BJ (cell line): ENCODE measurements around the gene PRPF38A. TPM values are rescaled to one million over a fixed set of nuclear protein-coding genes. Genes with fewer than 3 reads are reported as not detected.

Source experiments
- CTCF ChIA-PET: fragments of 350-600 bp; formaldehyde crosslinking; extraction: SDS; loops from one replicate; lab custom pipeline; 2021; ENCODE audit warnings: antibody characterized with exemption, inconsistent platforms; lab: Yijun Ruan, JAX
- POLR2A ChIA-PET: fragments of 300-600 bp; sonication (Branson Sonifier 250); formaldehyde crosslinking; extraction: SDS; loops from one replicate; lab custom pipeline; 2021; ENCODE audit warnings: antibody characterized with exemption; lab: Charles Lee
- DNase-seq: peaks from one replicate; pipeline ENCODE4 v3.0.0-alpha.2; 2011; ENCODE audit warnings: low read depth
- H3K27me3 ChIP-seq: 2 replicates; pipeline ENCODE4 v1.6.0; 2011; ENCODE audit warnings: low read length; ENCODE audit not compliant: control insufficient read depth, insufficient read depth
- H3K36me3 ChIP-seq: 2 replicates; pipeline ENCODE4 v1.5.1; 2011; ENCODE audit warnings: low read length; ENCODE audit not compliant: control insufficient read depth, insufficient read depth
- H3K4me3 ChIP-seq: 2 replicates; pipeline ENCODE4 v1.5.1; 2011; ENCODE audit warnings: low read depth, mild to moderate bottlenecking, control low read depth, low read length
- polyA plus RNA-seq: library from polyadenylated mRNA; depleted of rRNA; stranded (reverse); fragments of >200 nt; gene quantifications from 2 replicates; pipeline ENCODE4 v1.2.3, GENCODE V29; 2011; rRNA removed
- TF ChIP-seq, protein P1 (sequence below): IDR thresholded peaks from 2 replicates; pipeline ENCODE4 v1.5.1; 2011; ENCODE audit warnings: low read depth, mild to moderate bottlenecking, control low read depth, inconsistent platforms, low read length, moderate library complexity; ENCODE audit not compliant: insufficient read depth

Gene PRPF38A
- polyA plus RNA-seq, 1 experiment, result 14.2 TPM

DNA sequence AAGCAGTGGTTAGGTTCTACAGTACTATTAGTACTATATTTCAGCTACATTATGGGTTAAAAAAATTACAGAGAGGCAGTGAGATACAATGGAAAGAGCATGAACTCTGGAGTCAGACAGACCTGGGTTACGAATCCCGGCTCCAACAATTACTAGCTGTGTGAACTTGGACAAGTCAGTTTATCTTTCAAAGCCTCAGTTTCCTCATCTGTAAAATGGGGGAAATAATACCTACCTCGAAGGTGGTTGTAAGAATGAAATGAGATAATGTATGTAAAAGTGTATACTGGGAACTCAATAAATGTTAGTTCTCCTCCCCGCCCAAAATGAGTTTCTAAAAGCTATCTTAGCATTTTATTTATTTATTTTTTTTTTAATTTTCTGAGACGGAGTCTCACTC is 59.5 kb downstream of the PRPF38A start:
- no peaks in the 10 kb centered on the region for H3K36me3 ChIP-seq
- H3K4me3 ChIP-seq, result no peak overlapping the region
- no peak for DNase-seq
- TF ChIP-seq, protein P1, sequence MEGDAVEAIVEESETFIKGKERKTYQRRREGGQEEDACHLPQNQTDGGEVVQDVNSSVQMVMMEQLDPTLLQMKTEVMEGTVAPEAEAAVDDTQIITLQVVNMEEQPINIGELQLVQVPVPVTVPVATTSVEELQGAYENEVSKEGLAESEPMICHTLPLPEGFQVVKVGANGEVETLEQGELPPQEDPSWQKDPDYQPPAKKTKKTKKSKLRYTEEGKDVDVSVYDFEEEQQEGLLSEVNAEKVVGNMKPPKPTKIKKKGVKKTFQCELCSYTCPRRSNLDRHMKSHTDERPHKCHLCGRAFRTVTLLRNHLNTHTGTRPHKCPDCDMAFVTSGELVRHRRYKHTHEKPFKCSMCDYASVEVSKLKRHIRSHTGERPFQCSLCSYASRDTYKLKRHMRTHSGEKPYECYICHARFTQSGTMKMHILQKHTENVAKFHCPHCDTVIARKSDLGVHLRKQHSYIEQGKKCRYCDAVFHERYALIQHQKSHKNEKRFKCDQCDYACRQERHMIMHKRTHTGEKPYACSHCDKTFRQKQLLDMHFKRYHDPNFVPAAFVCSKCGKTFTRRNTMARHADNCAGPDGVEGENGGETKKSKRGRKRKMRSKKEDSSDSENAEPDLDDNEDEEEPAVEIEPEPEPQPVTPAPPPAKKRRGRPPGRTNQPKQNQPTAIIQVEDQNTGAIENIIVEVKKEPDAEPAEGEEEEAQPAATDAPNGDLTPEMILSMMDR, result no peak
- no peaks in the 10 kb centered on the region for H3K27me3 ChIP-seq
- ChIA-PET POLR2A (no interaction called here), CTCF (interaction anchor here (0.9 kb wide), 1 partner anchor 37 kb away, joined by 3 read pairs; no protein-coding TSS in a partner anchor)

DNA sequence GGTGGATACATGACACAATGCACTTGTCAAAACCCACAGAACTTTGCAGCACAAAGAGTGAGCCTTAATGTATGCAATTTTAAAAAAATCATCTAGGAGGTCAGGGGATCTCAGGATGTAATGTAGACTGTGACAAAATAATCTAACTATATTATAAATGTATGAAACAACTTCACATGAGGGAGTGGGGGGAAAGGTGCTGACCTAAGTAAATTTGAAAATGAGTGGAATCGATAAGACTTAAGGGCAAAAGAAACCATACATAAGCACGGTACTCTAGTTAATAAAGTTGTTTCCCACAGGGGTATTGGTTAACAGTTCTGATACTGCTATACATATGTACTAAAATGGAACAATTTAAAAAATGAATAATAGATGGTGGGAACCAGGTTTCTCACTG is 64.7 kb downstream of the PRPF38A start:
- no peak for DNase-seq
- TF ChIP-seq, protein P1, result no peak
- POLR2A ChIA-PET, result no interaction called here
- H3K36me3 ChIP-seq, result no peaks in the 10 kb centered on the region
- no peak overlapping the region for H3K4me3 ChIP-seq
- CTCF ChIA-PET, result no interaction called here
- no peaks in the 10 kb centered on the region for H3K27me3 ChIP-seq

Other genes starting within 250 kb of the PRPF38A start
- gene CC2D1B, start 38.4 kb upstream of the PRPF38A start, polyA plus RNA-seq, result 13.1 and 18.9 TPM in 2 replicates
- 2.8 and 3.1 TPM in 2 replicates for gene ORC1, start 179 bp upstream of the PRPF38A start, polyA plus RNA-seq
- gene TUT4, start 148.5 kb downstream of the PRPF38A start, polyA plus RNA-seq, result 17.6 and 27.9 TPM in 2 replicates
- gene GPX7, start 197.8 kb downstream of the PRPF38A start, polyA plus RNA-seq, result 40.6 and 44.5 TPM in 2 replicates
- gene SHISAL2A, start 228.6 kb downstream of the PRPF38A start, polyA plus RNA-seq, result not detected in 2 replicates